ENCODE data around the gene TENT5D.

Gene TENT5D

DNA sequence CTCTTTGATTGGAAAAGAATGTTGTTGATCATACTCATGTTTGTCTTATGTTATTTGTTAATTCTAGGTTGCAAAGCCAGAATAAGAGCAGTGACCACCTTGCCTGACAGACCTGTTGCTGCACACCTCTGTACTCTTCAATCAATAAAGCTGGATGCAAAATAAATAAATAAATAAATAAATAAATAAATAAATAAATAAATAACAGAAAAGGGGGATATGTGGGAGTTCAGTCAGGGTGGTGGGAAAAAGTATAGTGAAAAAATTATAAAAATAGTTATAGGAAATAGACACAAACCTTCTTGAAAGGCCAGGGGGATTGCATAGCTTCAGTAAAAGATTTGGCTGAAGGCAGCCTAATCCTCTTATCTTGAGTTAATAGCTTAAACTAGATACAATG is 51.3 kb downstream of the TENT5D start:
- Histone ChIP-seq H3K4me3 (ENCODE audit: low read depth, low read length) (no peak overlapping the region), H3K4me1 (ENCODE audit: control insufficient read depth, insufficient read depth, low read length) (no peaks in the 10 kb centered on the region), H3K27ac (ENCODE audit: low read depth, low read length) (no peak overlapping the region), H3K27me3 (ENCODE audit: control insufficient read depth, insufficient read depth, low read length) (no peaks in the 10 kb centered on the region), H3K36me3 (ENCODE audit: control insufficient read depth, insufficient read depth, low read length) (no peaks in the 10 kb centered on the region), H3K9ac (ENCODE audit: low read length) (no peak overlapping the region), H3K9me3 (ENCODE audit: control insufficient read depth, insufficient read depth, low read depth, low read length) (peaks cover 19% of the 10 kb centered on the region)

DNA sequence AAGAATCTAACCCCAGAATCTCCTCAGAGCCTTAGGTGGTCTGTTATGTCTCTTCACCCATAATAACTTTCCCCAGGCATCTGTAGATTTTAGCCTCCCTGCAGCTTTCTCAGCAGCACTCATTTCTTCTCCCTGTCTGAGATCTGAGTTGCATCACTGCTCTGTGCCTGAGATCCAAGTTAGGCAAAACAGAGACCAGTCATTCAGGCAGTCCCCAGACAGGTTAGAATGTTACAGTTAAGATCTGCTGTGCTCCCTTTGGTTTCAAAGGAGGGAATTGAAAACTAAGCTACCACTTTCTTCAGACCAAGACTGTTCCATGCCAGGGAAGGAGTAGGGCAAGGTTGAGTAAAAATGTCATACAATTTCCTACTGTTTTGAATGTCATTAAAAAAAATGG is 65.3 kb downstream of the TENT5D start:
- Histone ChIP-seq H3K27ac (ENCODE audit: low read depth, low read length) (no peak overlapping the region), H3K9ac (ENCODE audit: low read length) (no peak overlapping the region), H3K9me3 (ENCODE audit: control insufficient read depth, insufficient read depth, low read depth, low read length) (peaks cover 47% of the 10 kb centered on the region), H3K36me3 (ENCODE audit: control insufficient read depth, insufficient read depth, low read length) (no peaks in the 10 kb centered on the region), H3K4me1 (ENCODE audit: control insufficient read depth, insufficient read depth, low read length) (no peaks in the 10 kb centered on the region), H3K27me3 (ENCODE audit: control insufficient read depth, insufficient read depth, low read length) (no peaks in the 10 kb centered on the region), H3K4me3 (ENCODE audit: low read depth, low read length) (no peak overlapping the region)

DNA sequence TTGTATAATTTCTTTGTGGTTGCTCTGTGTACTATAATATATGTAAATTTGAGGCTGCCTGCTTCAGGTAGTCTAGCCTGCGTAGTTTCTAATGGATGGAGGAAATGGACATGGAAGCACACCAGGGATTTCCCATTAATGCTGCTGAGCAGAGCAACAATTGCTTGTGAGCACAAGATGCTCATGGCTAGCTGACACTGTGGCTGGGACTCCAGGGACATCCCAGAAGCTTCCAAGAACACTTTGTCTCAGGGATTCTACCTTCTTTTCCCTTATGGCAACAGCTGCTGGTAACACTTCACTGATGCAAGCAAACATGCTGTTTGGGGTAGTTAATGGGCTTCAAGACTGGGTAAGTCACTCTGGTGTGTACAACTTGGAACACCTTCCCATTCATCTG is 66.1 kb downstream of the TENT5D start:
- H3K4me1 ChIP-seq (ENCODE audit: control insufficient read depth, insufficient read depth, low read length) = no peaks in the 10 kb centered on the region
- H3K27ac ChIP-seq (ENCODE audit: low read depth, low read length) = no peak overlapping the region
- no peaks in the 10 kb centered on the region for H3K27me3 ChIP-seq (ENCODE audit: control insufficient read depth, insufficient read depth, low read length)
- no peak overlapping the region for H3K9ac ChIP-seq (ENCODE audit: low read length)
- H3K4me3 ChIP-seq (ENCODE audit: low read depth, low read length) = no peak overlapping the region
- H3K36me3 ChIP-seq (ENCODE audit: control insufficient read depth, insufficient read depth, low read length) = no peaks in the 10 kb centered on the region
- H3K9me3 ChIP-seq (ENCODE audit: control insufficient read depth, insufficient read depth, low read depth, low read length) = peaks cover 47% of the 10 kb centered on the region

DNA sequence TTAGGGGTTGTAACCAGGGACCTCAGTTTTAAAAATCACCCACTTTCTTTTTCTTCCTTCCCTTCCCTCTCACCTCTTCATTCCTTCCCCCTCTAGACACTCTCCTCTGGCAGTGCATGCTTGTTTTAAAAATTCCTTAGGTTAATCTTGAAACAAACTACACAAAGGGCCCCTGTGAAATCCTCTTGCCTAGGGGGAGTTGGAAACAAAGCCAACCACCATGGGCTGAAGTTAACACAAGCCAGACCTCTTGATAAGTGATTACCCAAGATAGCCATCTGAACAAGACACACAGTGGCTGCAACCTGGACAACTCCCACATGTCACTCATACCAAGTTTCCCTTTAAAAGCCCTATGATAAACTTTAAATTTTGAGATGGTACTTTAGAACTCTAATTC is 68.9 kb downstream of the TENT5D start:
- H3K4me3 ChIP-seq (ENCODE audit: low read depth, low read length) = no peak overlapping the region
- no peak overlapping the region for H3K9ac ChIP-seq (ENCODE audit: low read length)
- H3K27me3 ChIP-seq (ENCODE audit: control insufficient read depth, insufficient read depth, low read length) = no peaks in the 10 kb centered on the region
- no peaks in the 10 kb centered on the region for H3K4me1 ChIP-seq (ENCODE audit: control insufficient read depth, insufficient read depth, low read length)
- H3K27ac ChIP-seq (ENCODE audit: low read depth, low read length) = no peak overlapping the region
- H3K36me3 ChIP-seq (ENCODE audit: control insufficient read depth, insufficient read depth, low read length) = no peaks in the 10 kb centered on the region
- peaks cover 40% of the 10 kb centered on the region for H3K9me3 ChIP-seq (ENCODE audit: control insufficient read depth, insufficient read depth, low read depth, low read length)
